Mammary epithelial cell (primary cell): ENCODE measurements around the gene HAO2.

Experiments used
- EZH2 ChIP-seq: IDR thresholded peaks from 2 replicates; pipeline ENCODE4 v1.6.1; 2012; ENCODE audit warnings: low read length, inconsistent platforms, borderline replicate concordance
- TF ChIP-seq, protein P1 (sequence below), 2 donors: IDR thresholded peaks in 1 of 2; conservative IDR thresholded peaks in 1 of 2; 2 replicates each; pipeline ENCODE4 v1.5.1; 2011 to 2012; ENCODE audit warnings: inconsistent platforms in 2 of 2, low read length in 2 of 2, mild to moderate bottlenecking in 2 of 2, control low read depth in 1 of 2, low read depth in 1 of 2; ENCODE audit not compliant: insufficient read depth in 1 of 2; ENCODE audit errors: extremely low read depth in 1 of 2

DNA sequence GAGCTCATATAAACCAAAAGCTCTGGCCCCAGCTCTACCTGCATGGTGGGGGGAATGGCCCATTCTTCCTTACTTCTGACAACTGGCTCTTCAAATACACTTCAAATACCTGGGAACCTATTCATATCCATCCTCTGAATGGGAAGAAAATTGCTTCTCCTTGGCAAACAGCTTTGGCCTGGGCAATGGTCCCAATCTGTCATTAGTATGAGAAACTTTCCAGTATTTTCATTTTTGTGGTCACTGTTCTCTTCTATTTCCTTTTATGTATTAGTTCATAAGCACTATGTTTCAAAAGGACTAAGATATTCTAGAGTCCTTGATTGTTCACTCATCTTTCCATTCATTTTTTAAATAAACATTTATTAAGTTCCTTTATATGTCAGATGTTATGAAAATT is 41.1 kb downstream of the HAO2 start:
- TF ChIP-seq, protein P1, sequence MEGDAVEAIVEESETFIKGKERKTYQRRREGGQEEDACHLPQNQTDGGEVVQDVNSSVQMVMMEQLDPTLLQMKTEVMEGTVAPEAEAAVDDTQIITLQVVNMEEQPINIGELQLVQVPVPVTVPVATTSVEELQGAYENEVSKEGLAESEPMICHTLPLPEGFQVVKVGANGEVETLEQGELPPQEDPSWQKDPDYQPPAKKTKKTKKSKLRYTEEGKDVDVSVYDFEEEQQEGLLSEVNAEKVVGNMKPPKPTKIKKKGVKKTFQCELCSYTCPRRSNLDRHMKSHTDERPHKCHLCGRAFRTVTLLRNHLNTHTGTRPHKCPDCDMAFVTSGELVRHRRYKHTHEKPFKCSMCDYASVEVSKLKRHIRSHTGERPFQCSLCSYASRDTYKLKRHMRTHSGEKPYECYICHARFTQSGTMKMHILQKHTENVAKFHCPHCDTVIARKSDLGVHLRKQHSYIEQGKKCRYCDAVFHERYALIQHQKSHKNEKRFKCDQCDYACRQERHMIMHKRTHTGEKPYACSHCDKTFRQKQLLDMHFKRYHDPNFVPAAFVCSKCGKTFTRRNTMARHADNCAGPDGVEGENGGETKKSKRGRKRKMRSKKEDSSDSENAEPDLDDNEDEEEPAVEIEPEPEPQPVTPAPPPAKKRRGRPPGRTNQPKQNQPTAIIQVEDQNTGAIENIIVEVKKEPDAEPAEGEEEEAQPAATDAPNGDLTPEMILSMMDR (conservative IDR thresholded peaks at IDR 0.05 in 1 of 2, IDR thresholded peaks at IDR 0.05 in 1 of 2; ENCODE audit: extremely low read depth in 1 of 2, insufficient read depth in 1 of 2, low read depth in 1 of 2, low read length in 2 of 2): no peak
- TF ChIP-seq EZH2: no peak
